Measurements from ENCODE around the gene TAF11L6.
"Not testable (repeated sequence)": the region's sequence is repeated elsewhere in the genome, so short reads cannot be mapped to it uniquely, and the experiment has no call there.

DNA sequence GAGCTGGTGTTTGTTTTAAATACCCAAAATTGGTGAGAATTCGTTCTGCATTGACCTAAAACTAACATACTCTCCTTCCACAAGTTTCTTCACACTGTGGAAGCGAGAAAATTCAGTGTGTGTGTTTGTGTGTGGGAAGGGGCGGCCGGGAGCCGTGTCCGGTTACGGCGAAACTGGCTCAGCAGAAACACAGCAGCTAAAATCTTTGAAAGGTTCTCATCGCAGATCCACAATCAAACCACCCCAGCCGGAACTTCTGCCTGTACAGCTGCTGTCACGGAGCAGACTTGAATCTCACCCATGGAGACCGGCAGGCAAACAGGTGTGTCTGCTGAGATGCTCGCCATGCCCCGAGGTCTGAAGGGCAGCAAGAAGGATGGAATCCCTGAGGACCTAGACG, at the start of gene TAF11L6:
- TF ChIP-seq CTCF, POLR2A (IDR thresholded peaks at IDR 0.05): not testable (repeated sequence)

All from testis (tissue), 2 donors.